HG03064 (cell line): ENCODE measurements around the gene MCM6.
"Not testable (repeated sequence)": the region's sequence is repeated elsewhere in the genome, so short reads cannot be mapped to it uniquely, and the experiment has no call there.

Experiments used
- ATAC-seq: cut with Tn5 transposase; IDR thresholded peaks from one replicate; pipeline ENCODE4 v1.9.1; 2021; ENCODE audit warnings: low read depth; ENCODE audit not compliant: unreplicated experiment

The MCM6 gene

GRCh38 chr2:135876066-135876711 lies at the start of gene MCM6:
TSS of gene MCM6 (minus strand) at chr2:135876443. CDS start at chr2:135876365, 78 bp downstream.
- peak; percentile 84 for ATAC-seq

GRCh38 chr2:135925571-135925970 lies 49.3 kb upstream of the MCM6 start:
- ATAC-seq = no peak

GRCh38 chr2:135916207-135916606 lies 40.0 kb upstream of the MCM6 start:
- no peak for ATAC-seq

- no peak for ATAC-seq
Observed at GRCh38 chr2:135914485-135914884, 38.2 kb upstream of the MCM6 start.

- no peak for ATAC-seq
Observed at GRCh38 chr2:135913727-135914365, 37.6 kb upstream of the MCM6 start.

- ATAC-seq = no peak
Observed at GRCh38 chr2:135909976-135910375, 33.7 kb upstream of the MCM6 start.

GRCh38 chr2:135905679-135906078 lies 29.4 kb upstream of the MCM6 start:
- no peak for ATAC-seq

- no peak for ATAC-seq
Observed at GRCh38 chr2:135904341-135904989, 28.2 kb upstream of the MCM6 start.

GRCh38 chr2:135903650-135904049 lies 27.4 kb upstream of the MCM6 start:
- no peak for ATAC-seq

GRCh38 chr2:135899567-135899966 lies 23.3 kb upstream of the MCM6 start:
- ATAC-seq = no peak

GRCh38 chr2:135898234-135898786 lies 22.1 kb upstream of the MCM6 start:
- no peak for ATAC-seq

GRCh38 chr2:135894930-135895329 lies 18.7 kb upstream of the MCM6 start:
- ATAC-seq = no peak

- ATAC-seq = no peak
Observed at GRCh38 chr2:135893374-135893794, 17.1 kb upstream of the MCM6 start.

GRCh38 chr2:135890835-135891234 lies 14.6 kb upstream of the MCM6 start:
- no peak for ATAC-seq

- ATAC-seq = no peak
Observed at GRCh38 chr2:135890149-135890548, 13.9 kb upstream of the MCM6 start.

GRCh38 chr2:135888587-135888986 lies 12.3 kb upstream of the MCM6 start:
- ATAC-seq = not testable (repeated sequence)

GRCh38 chr2:135885709-135886108 lies 9.5 kb upstream of the MCM6 start:
- no peak for ATAC-seq

GRCh38 chr2:135882415-135882814 lies 6.2 kb upstream of the MCM6 start:
- ATAC-seq = no peak

GRCh38 chr2:135876770-135877169 lies 527 bp upstream of the MCM6 start:
- ATAC-seq = not testable (repeated sequence)

GRCh38 chr2:135875491-135876065 lies 665 bp downstream of the MCM6 start:
- ATAC-seq = peak; percentile 50

GRCh38 chr2:135874777-135875365 lies 1.4 kb downstream of the MCM6 start:
- ATAC-seq = no peak
